GM18520 (cell line): ENCODE measurements around the gene ADAM33.

Experiments
- ATAC-seq: cut with Tn5 transposase; IDR thresholded peaks from one replicate; pipeline ENCODE4 v1.9.1; 2021; ENCODE audit not compliant: unreplicated experiment

The ADAM33 gene

DNA sequence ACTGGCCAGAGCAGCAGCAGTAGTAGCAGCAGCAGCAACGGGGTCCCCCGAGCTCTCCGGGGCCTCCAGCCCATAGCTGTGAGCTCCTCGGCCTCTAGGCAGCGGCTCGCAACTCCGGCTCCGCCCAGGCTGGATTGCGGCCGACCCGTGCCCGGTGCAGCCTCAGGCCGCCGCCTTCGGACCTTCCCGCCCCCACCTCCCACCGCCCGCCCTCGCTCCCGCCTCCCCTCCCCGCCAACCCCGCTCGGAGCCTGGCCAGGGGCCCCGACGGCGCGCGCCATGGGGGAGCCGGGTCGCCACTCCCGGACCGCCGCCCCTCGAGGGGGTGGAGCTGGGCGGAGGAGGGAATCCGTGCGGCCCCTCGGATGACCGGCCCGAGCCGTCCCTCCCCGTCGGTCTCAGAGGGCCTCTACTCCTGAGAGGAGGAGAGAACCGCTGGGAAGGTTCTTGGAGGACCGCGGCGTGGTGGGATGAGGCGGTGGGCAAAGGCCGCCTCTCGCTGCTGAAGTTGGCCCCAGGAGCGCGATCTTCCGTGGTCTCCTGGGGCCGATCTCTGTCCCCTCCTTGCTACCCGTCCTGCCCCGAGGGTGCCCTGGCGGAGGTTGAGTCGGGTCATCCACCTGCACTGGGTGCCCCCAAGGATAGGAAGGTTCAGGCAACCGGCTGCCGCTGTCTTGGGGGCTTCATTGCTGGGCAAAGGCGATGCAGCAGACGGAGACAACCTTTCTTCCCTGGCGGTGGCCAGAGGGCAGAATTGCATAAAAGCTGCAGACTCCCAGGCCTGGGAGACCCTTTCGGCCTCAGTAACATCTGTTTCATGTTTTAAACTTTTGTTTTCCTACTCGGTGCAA lies at the start of gene ADAM33:
TSS of gene ADAM33 (minus strand) at position 80 of the 851 bp plus-strand sequence. CDS start at position 74, 6 bp downstream.
- no peak for ATAC-seq

DNA sequence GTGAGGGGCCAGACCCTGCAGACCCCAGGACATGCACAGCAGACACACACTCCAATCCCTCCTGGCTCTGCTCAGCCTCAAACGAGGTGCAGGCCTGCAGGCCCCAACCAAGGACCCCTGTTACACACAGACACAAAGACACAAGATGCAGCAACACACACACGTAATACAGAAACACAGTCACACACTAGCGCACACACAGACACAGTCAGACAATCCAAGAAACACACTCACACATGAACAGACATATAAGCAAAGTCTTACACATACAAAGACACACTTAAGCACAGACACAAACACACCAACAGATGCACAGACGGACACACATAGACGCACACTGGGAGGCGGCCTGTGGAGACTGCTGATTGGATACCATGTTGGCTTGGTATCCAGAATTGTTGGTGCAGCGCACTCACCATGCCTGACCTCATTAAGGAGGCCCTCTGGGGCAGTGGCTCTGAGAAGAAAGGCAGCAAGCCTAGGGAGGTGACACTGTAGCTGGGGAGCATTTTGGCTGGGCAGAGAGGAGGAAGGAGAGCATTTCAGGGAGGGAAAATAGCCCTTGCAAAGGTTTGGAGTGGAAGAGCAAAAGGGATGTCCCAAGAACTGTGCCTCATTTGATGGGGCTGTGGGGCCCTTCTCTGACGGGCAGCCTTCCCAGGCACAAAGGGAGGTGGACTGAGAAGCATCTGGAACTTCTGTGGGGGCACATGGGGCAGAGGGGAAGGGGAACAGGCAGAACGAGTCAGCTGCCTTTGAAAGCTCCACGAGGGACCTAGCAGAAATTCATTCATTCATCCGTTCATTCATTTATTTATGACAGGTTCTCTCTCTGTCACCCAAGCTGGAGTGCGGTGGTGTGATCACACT lies 49.2 kb upstream of the ADAM33 start:
- no peak for ATAC-seq

GRCh38 chr20:3729811-3730540 lies 48.2 kb upstream of the ADAM33 start:
- ATAC-seq: no peak

DNA sequence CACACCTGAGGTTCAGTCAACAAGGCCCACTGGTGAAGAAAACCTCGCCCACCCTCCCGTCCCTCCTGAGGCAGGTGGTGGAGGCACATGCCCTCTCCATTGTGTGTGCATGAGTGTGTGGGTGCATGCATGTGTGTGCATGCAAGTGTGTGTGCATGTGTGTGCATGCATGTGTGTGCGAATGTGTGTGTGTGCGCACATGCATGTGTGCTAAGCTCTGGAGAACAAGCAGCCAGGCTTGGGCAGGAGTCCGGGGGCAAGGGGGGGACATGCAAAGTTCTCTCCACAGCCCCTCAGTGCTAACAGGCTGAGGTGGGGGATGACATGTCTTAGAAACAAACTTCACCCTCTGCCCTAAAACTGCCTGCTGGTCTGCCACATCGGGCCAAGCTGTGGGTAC lies 47.6 kb upstream of the ADAM33 start:
- ATAC-seq: no peak

DNA sequence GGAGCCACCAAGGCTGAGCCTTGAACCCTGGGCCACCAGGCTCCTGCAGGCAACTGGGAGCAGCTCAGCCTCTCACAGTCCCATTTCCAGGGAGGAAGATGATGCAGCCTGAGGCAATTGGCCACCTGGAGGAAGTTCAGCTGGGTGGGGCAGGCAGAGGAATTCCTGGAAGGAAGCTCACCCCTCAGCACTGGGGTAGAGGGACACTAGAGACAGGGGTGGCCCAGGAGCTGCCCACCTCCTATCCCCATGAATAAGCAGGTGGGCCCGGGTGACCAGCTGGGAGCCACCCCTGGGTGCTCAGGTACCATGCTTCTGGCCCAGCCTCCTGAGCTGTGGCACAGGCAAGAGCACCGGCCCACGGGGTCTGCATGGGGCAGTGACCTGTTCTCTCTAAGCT lies 47.1 kb upstream of the ADAM33 start:
- no peak for ATAC-seq

GRCh38 chr20:3728354-3728753 lies 46.5 kb upstream of the ADAM33 start:
- no peak for ATAC-seq

- no peak for ATAC-seq
These were observed 45.7 kb upstream of the ADAM33 start for GRCh38 chr20:3727401-3728021.

DNA sequence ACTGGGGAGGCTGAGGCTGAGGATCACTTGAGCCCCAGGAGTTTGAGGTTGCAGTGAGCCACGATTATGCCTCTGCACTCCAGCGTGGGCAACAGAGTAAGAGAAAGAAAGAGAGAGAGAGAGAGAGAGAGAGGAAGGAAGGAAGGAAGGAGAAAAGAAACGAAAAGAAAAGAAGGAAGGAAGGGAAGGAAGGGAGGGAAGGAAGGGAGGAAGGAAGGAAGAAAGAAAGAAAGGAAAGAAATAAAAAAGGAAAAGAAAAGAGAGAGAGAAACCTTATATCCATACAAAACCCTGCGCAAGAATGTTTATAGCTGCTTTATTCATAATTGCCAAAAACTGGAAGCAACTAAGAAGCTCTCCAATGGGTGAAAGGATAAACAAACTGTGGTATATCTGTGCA lies 42.5 kb upstream of the ADAM33 start:
- no peak for ATAC-seq

DNA sequence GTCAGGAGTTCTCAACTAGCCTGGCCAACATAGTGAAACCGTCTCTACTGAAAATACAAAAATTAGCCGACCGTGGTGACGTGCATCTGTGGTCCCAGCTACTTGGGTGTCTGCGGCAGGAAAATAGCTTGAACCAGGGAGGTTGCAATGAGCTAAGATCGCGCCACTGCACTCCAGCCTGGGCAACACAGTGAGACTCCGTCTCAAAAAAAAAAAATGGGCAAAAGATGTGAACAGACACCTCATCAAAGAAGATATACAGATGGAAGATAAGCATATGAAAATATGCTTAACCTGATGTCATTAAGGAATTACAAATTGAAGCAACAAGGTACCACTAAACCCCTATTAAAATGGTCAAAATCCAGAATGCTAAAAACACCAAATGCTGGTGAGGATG lies 41.5 kb upstream of the ADAM33 start:
- no peak for ATAC-seq

DNA sequence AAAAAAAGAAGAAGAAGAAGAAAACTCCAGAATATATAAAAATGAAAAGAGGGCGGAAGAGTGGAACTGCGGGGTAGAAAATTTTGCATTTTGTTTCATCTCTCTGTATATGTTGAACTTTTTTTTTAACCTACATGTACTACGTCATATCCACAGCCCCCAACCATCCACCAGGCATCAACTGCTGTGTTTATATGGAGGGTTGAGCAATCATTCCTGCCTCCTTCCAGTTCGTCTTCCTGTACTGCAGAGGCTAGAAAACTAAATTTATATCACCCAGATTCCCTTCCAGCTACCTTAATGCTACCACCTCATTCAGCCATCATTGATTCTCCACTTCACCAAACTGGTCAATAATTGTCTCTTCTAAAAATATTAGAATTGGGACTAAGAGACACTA lies 40.1 kb upstream of the ADAM33 start:
- ATAC-seq: no peak

GRCh38 chr20:3720626-3721025 lies 38.8 kb upstream of the ADAM33 start:
- ATAC-seq: no peak

- ATAC-seq: no peak
These were observed 38.3 kb upstream of the ADAM33 start for GRCh38 chr20:3720068-3720467.

DNA sequence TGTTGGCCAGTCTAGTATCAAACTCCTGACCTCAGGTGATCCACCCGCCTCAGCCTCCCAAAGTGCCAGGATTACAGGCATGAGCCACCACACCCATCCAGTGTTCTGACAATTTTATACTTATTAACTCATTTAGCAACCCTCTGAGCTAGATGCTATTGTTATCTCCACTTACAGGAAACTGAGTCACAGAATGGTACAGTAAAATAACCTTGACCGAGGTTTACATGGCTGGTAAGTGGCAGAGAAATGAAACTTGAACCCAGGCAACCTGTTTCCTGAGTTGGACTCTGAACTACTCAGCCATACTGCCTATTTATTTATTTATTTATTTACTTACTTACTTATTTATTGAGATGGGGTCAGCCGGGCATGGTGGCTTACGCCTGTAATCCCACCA lies 37.2 kb upstream of the ADAM33 start:
- ATAC-seq: no peak

DNA sequence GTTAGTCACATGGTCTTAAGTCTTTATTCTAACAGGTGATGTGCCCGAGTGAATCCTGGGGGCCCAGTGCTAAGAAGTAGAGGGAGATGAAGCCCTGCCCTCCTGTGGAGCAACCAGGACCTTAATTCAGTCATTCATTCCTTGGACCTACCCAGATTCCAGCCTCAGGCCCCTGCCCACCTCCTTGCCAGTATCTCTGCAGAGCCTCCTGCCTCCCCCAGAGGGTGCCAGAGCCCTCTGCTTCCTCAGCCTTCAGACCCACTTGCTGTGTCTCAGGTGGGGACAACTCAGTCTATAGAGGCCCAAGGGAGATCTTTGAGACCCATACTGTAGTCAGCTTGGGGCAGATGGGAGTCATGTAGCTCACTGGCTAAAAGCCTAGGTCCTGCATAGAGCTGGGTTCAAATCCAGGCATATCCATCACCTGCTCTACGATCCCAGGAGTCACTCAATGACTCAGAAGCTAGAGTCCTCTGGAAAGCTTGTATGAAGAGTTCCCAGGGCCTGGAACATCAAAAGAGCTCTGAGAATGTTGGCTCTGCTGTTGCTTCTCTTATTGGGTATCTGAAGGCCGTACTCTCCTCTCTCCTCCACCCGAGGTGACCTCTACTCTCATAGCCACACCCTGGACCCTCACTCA lies 34.5 kb upstream of the ADAM33 start:
- no peak for ATAC-seq

GRCh38 chr20:3714092-3714491 lies 32.3 kb upstream of the ADAM33 start:
- ATAC-seq: no peak

- ATAC-seq: no peak
These were observed 30.6 kb upstream of the ADAM33 start, which contains the start of gene SIGLEC1 for GRCh38 chr20:3712279-3712873. SIGLEC1 (minus strand) TSS chr20:3712600; CDS start chr20:3707128, 5,472 bp downstream.

DNA sequence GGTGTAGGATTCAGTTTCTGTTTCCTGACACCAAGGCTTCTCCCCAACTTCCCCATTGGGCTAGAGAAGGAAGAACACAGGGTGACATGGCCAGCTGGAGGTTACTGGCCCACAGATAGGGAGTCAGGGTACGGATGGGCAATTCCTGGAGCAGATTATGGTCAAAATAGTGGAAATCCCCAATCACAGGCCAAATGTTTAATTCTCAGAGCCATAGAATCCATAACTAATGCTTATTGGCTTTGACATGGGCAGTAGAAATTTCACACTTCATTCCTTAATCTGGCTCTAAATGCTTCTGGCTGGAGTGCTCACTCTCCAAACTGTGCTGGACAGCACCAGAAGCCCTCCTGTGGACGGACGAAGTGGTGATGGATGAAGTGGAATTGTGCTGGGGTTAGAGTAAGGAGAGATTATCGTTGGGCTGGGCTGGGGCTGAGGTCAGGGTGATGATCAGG lies 29.7 kb upstream of the ADAM33 start:
- no peak for ATAC-seq

- no peak for ATAC-seq
These were observed 29.1 kb upstream of the ADAM33 start for GRCh38 chr20:3710703-3711483.

GRCh38 chr20:3710011-3710466 lies 28.2 kb upstream of the ADAM33 start:
- ATAC-seq: no peak
